OCI-LY1 (cell line): ENCODE measurements around the gene FMNL1.

ENCODE experiments used
- H2AFZ ChIP-seq: fragments of 200-600 bp; sonication (generic), shearing (Covaris generic); 2 replicates; pipeline ENCODE4 v1.6.0; 2014; ENCODE audit warnings: antibody characterized with exemption, mild to moderate bottlenecking, low read length
- H3F3A ChIP-seq: fragments of 200-600 bp; sonication (generic), shearing (Covaris generic); 2 replicates; pipeline ENCODE4 v1.6.0; 2014; ENCODE audit warnings: mild to moderate bottlenecking, antibody characterized with exemption, low read length, moderate library complexity; ENCODE audit not compliant: insufficient read depth
- H3K27ac ChIP-seq: fragments of 200-600 bp; sonication (generic); 2 replicates; pipeline ENCODE4 v1.5.1; 2014; ENCODE audit warnings: low read length, mixed run types, mild to moderate bottlenecking, low read depth; ENCODE audit not compliant: poor library complexity, severe bottlenecking
- H3K27me3 ChIP-seq: fragments of 200-600 bp; sonication (generic); 2 replicates; pipeline ENCODE4 v1.6.0; 2014; ENCODE audit warnings: antibody characterized with exemption, mild to moderate bottlenecking, low read length, moderate library complexity; ENCODE audit not compliant: insufficient read depth
- H3K36me3 ChIP-seq: fragments of 200-600 bp; sonication (generic); 2 replicates; pipeline ENCODE4 v1.6.1; 2014; ENCODE audit warnings: mild to moderate bottlenecking, antibody characterized with exemption, low read length, moderate library complexity, mixed read lengths; ENCODE audit not compliant: insufficient read depth
- H3K4me1 ChIP-seq: fragments of 200-600 bp; sonication (generic); 2 replicates; pipeline ENCODE4 v1.5.1; 2014; ENCODE audit warnings: mild to moderate bottlenecking, low read length, moderate library complexity; ENCODE audit not compliant: insufficient read depth, severe bottlenecking
- H3K4me2 ChIP-seq: fragments of 200-600 bp; sonication (generic), shearing (Covaris generic); 2 replicates; pipeline ENCODE4 v1.6.1; 2014; ENCODE audit warnings: low read length
- H3K4me3 ChIP-seq: fragments of 200-600 bp; sonication (generic); 2 replicates; pipeline ENCODE4 v1.5.1; 2014; ENCODE audit warnings: low read length, low read depth, mild to moderate bottlenecking, mixed read lengths; ENCODE audit not compliant: poor library complexity, severe bottlenecking
- H3K79me2 ChIP-seq: fragments of 200-600 bp; shearing (Covaris generic); 2 replicates; pipeline ENCODE4 v1.6.1; 2016; ENCODE audit warnings: mixed run types, low read length, mixed read lengths; ENCODE audit not compliant: insufficient read depth
- H3K9ac ChIP-seq: fragments of 200-600 bp; sonication (generic), shearing (Covaris generic); 2 replicates; pipeline ENCODE4 v1.6.1; 2014; ENCODE audit warnings: mild to moderate bottlenecking, low read length, mixed read lengths
- H3K9me2 ChIP-seq: fragments of 200-600 bp; sonication (generic), shearing (Covaris generic); 2 replicates; pipeline ENCODE4 v1.6.1; 2014; ENCODE audit warnings: low read depth, mild to moderate bottlenecking, low read length, mixed read lengths
- H3K9me3 ChIP-seq: fragments of 200-600 bp; shearing (Covaris generic); 2 replicates; pipeline ENCODE4 v1.6.1; 2014; ENCODE audit warnings: low read length, mixed read lengths
- H4K20me1 ChIP-seq: fragments of 200-600 bp; sonication (generic), shearing (Covaris generic); 2 replicates; pipeline ENCODE4 v1.6.0; 2016; ENCODE audit warnings: mild to moderate bottlenecking, low read length; ENCODE audit not compliant: insufficient read depth
- CTCF ChIP-seq: fragments of 200-600 bp; sonication (generic), shearing (Covaris generic); IDR thresholded peaks from 2 replicates; pipeline ENCODE4 v1.5.1; 2017; ENCODE audit warnings: mild to moderate bottlenecking, antibody characterized with exemption, low read length, moderate library complexity, mixed read lengths
- EZH2 ChIP-seq: fragments of 200-600 bp; sonication (generic), shearing (Covaris generic); IDR thresholded peaks from 2 replicates; pipeline ENCODE4 v1.8.0; 2017; ENCODE audit warnings: borderline replicate concordance, mixed run types, mild to moderate bottlenecking, antibody characterized with exemption, low read length, moderate library complexity, mixed read lengths

FMNL1 gene

GRCh38 chr17:45289301-45290268 lies 67.9 kb downstream of the FMNL1 start:
- TF ChIP-seq EZH2 (no peak), CTCF (no peak)

GRCh38 chr17:45290269-45290765 lies 68.6 kb downstream of the FMNL1 start:
- Histone ChIP-seq H3K4me1 (peaks cover 14% of the 10 kb centered on the region), H3K36me3 (peaks cover 26% of the 10 kb centered on the region; the same call in 1 of the 2 replicates), H3K9me3 (no peaks in the 10 kb centered on the region), H3K27me3 (no peaks in the 10 kb centered on the region), H3K4me2 (no peak overlapping the region), H3K4me3 (no peak overlapping the region), H3F3A (no peaks in the 10 kb centered on the region), H3K27ac (no peak overlapping the region), H2AFZ (no peak overlapping the region), H3K9ac (no peak overlapping the region), H3K9me2 (no peaks in the 10 kb centered on the region), H4K20me1 (no peaks in the 10 kb centered on the region), H3K79me2 (no peaks in the 10 kb centered on the region)
- TF ChIP-seq CTCF (no peak), EZH2 (no peak)

More at GRCh38 chr17:45289301-45290268, 67.9 kb downstream of the FMNL1 start:
- Histone ChIP-seq H3K79me2 (no peaks in the 10 kb centered on the region), H3K4me2 (no peak overlapping the region), H3K9me3 (no peaks in the 10 kb centered on the region), H3K4me1 (peaks cover 14% of the 10 kb centered on the region), H3K36me3 (peaks cover 29% of the 10 kb centered on the region; the same call in 1 of the 2 replicates), H3K9me2 (no peaks in the 10 kb centered on the region), H3K27me3 (no peaks in the 10 kb centered on the region), H3K9ac (no peak overlapping the region), H2AFZ (no peak overlapping the region), H3K27ac (no peak overlapping the region), H3F3A (no peaks in the 10 kb centered on the region), H3K4me3 (no peak overlapping the region), H4K20me1 (no peaks in the 10 kb centered on the region)

GRCh38 chr17:45291171-45291805 lies 69.6 kb downstream of the FMNL1 start:
- H3K36me3 ChIP-seq, result peaks cover 26% of the 10 kb centered on the region; the same call in 1 of the 2 replicates
- H3K9ac ChIP-seq, result no peak overlapping the region
- H3K4me3 ChIP-seq, result no peak overlapping the region
- no peaks in the 10 kb centered on the region for H3F3A ChIP-seq
- no peaks in the 10 kb centered on the region for H4K20me1 ChIP-seq
- TF ChIP-seq EZH2 (no peak), CTCF (no peak)
- peaks cover 20% of the 10 kb centered on the region for H3K4me1 ChIP-seq
- peak overlapping the region; percentile 9 for H3K27ac ChIP-seq
- no peak overlapping the region; the same call in 1 of the 2 replicates for H3K4me2 ChIP-seq
- no peaks in the 10 kb centered on the region for H3K9me3 ChIP-seq
- H3K27me3 ChIP-seq, result no peaks in the 10 kb centered on the region
- H2AFZ ChIP-seq, result no peak overlapping the region
- no peaks in the 10 kb centered on the region for H3K79me2 ChIP-seq
- no peaks in the 10 kb centered on the region for H3K9me2 ChIP-seq
